Stimulated activated CD4-positive, alpha-beta T cell treated with anti-CD3 and anti-CD28 coated beads, Interleukin-4, amount 100 ng/mL, for 24 hours (primary cell): Measurements from ENCODE around the gene TRIM67.
A peak's percentile ranks its signal among the peaks of the same experiment; 100 is the strongest.

Experiments
- DNase-seq: peaks from one replicate; pipeline ENCODE4 v3.0.0-alpha.2; 2020

The TRIM67 gene

DNA sequence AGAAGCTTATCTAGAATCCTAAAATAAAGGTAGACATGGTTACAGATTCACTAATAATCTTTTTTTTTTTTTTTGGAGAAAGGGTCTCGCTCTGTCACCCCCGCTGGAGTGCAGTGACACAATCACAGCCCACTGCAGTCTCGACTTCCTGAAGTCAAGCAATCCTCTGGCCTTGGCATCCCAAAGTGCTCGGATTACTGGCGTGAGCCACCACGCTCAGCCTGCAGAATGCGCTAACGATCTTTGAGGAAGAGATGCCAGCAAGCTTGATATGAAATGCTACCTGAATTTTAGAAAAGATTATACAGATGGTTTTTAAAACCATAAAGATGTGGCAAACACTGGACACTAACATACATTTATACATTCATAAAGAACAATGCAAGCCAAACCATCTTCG, 75.1 kb downstream of the TRIM67 start:
- no peak for DNase-seq

- DNase-seq = no peak
Measured at GRCh38 chr1:231238298-231238697, 76.4 kb downstream of the TRIM67 start.

DNA sequence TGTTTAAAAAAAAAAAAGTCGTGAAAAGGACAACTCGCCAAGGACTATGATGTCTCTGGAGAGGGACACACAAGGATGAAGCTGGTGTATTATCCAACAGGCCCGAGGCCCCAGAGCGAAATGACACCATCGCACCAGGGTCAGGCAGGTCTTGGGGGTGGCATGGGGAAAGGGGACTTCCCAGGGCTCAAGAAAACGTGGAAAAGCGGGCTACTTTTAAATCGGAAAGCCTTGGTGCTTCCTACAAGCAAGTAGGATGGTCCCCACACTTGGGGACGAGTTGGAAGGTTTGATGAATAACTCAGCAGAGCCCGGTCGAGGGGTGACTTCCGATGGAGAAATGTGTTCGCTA, 78.6 kb downstream of the TRIM67 start:
- DNase-seq = no peak

- DNase-seq = peak; percentile 92
Measured at GRCh38 chr1:231240883-231241735, 79.3 kb downstream of the TRIM67 start, which contains the start of gene GNPAT. TSS of gene GNPAT (plus strand) at chr1:231241212. CDS start at chr1:231241379, 167 bp downstream.

GRCh38 chr1:231241750-231242149, 79.9 kb downstream of the TRIM67 start:
- no peak for DNase-seq

GRCh38 chr1:231242516-231243198, 80.8 kb downstream of the TRIM67 start:
- DNase-seq = no peak

GRCh38 chr1:231248778-231249177, 86.9 kb downstream of the TRIM67 start:
- DNase-seq = no peak

- no peak for DNase-seq
Measured at GRCh38 chr1:231252336-231252735, 90.5 kb downstream of the TRIM67 start.

DNA sequence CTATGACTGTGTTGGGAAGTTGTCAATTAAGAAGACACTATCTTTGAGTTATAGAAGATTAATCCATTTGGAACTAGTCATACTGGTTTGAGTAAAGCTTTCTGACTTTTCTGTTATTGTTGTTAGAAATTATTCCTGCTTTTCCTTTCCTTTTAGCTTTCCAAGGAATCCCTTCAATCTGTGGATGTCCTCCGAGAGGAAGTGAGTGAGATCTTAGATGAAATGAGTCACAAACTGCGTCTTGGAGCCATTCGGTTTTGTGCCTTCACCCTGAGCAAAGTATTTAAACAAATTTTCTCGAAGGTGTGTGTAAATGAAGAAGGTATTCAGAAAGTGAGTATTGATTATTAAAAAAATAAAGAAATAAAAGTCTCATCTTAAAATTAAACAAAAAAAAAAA, 98.5 kb downstream of the TRIM67 start:
- no peak for DNase-seq

GRCh38 chr1:231264642-231265041, 102.8 kb downstream of the TRIM67 start:
- DNase-seq = no peak

- DNase-seq = no peak
Measured at GRCh38 chr1:231265379-231265778, 103.5 kb downstream of the TRIM67 start.

DNA sequence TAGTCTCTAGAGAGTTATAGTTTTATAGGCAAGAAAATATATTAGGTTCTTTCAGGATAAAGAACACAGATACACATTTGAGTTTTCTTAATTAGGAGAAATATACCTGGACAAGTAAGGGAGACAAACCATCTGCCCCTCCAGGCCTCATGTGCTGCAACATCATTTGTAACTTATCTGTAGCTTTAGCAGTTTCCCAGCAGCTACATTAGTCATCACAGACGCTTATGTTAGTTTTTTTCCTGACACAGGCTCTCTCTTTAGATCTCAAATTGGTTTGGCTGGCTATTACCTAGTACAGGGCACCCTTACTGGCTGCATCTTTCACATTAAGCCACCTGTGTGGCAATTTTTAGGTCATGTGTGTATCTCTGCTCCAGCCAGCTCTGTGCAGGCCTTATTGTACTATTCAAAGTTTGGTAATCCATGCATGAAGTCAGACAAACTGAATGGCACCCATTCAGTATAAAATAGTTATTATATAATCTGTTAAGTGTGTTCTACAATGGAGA, 105.0 kb downstream of the TRIM67 start:
- no peak for DNase-seq
